HCT116 (cell line): ENCODE results near the gene KCTD18. TPM values are rescaled to one million over a fixed set of nuclear protein-coding genes. Genes with fewer than 3 reads are reported as not detected.

Source experiments
- ATAC-seq: fragments of 200-7000 bp; cut with Tn5 transposase; 2 replicates; pipeline ENCODE4 v1.9.1; 2020; ENCODE audit warnings: mild to moderate bottlenecking, moderate library complexity
- BruUV-seq: library from RNA; stranded (reverse); fragments of 400-500 nt; replicated peaks from 2 replicates; lab custom pipeline; 2021; lab: Mats Ljungman, UMichigan
- CTCF ChIA-PET: fragments of 300-600 bp; sonication (Branson Sonifier 250); formaldehyde crosslinking; loops from one replicate; lab custom pipeline; 2021; ENCODE audit warnings: antibody characterized with exemption; lab: Charles Lee
- POLR2A ChIA-PET: fragments of 300-600, 350-600 bp; sonication (Branson Sonifier 250); formaldehyde crosslinking; loops from one replicate; lab custom pipeline; 2021; ENCODE audit warnings: antibody characterized with exemption; lab: Charles Lee
- RAD21 ChIA-PET, 2 experiments: fragments of 300-600 bp; sonication (Branson Sonifier 250); formaldehyde crosslinking; loops; one replicate each; lab custom pipeline; 2023; ENCODE audit warnings: low total read pairs in 2 of 2; ENCODE audit not compliant: uncharacterized antibody in 2 of 2, unreplicated experiment in 2 of 2, low non-redundant PET in 1 of 2; lab: Charles Lee
- DNase-seq: peaks from one replicate; pipeline ENCODE4 v3.0.0-alpha.2; 2010; ENCODE audit warnings: low read depth, low spot score
- H2AFZ ChIP-seq: fragments of 200-600 bp; shearing (Covaris generic), sonication (generic); 2 replicates; pipeline ENCODE4 v1.6.1; 2017; ENCODE audit warnings: low read depth, mixed run types, mixed read lengths, antibody characterized with exemption, low read length; ENCODE audit not compliant: poor library complexity, severe bottlenecking
- H3K27ac ChIP-seq: 2 replicates; pipeline ENCODE4 v1.5.1; 2012; ENCODE audit warnings: low read depth, low read length
- H3K27me3 ChIP-seq: fragments of 200-600 bp; sonication (generic); 2 replicates; pipeline ENCODE4 v1.6.1; 2016; ENCODE audit warnings: mixed run types, low read length, mixed read lengths; ENCODE audit not compliant: insufficient read depth
- H3K36me3 ChIP-seq, 2 experiments: fragments of 200-500 bp in 1 of 2; fragments of 200-600 bp in 1 of 2; sonication (Bioruptor generic) in 1 of 2; sonication (generic) in 1 of 2; 2 replicates each; pipeline versions ENCODE4 v1.5.1 to v1.6.1; 2014 to 2016; ENCODE audit warnings: low read length in 2 of 2, inconsistent platforms in 1 of 2, mixed read lengths in 1 of 2, mixed run types in 1 of 2; ENCODE audit not compliant: insufficient read depth in 2 of 2, control insufficient read depth in 1 of 2
- H3K4me1 ChIP-seq, 2 experiments: fragments of 200-600 bp in 1 of 2; sonication (generic) in 1 of 2; 2 replicates each; pipeline versions ENCODE4 v1.5.1 to v1.6.1; 2012 to 2017; ENCODE audit warnings: low read length in 2 of 2, inconsistent platforms in 1 of 2, mild to moderate bottlenecking in 1 of 2, mixed read lengths in 1 of 2, mixed run types in 1 of 2, moderate library complexity in 1 of 2; ENCODE audit not compliant: insufficient read depth in 2 of 2, control insufficient read depth in 1 of 2
- H3K4me2 ChIP-seq: fragments of 200-600 bp; sonication (generic); 2 replicates; pipeline ENCODE4 v1.6.1; 2017; ENCODE audit warnings: mixed run types, low read length, mixed read lengths
- H3K4me3 ChIP-seq, 2 experiments: fragments of 200-600 bp in 1 of 2; sonication (generic) in 1 of 2; replicated peaks in 1 of 2; 2 replicates each; pipeline ENCODE4 v1.5.1; 2011 to 2016; ENCODE audit warnings: low read length in 2 of 2, control low read depth in 1 of 2, low read depth in 1 of 2, mild to moderate bottlenecking in 1 of 2, mixed read lengths in 1 of 2, mixed run types in 1 of 2
- H3K79me2 ChIP-seq: fragments of 200-600 bp; sonication (generic); 2 replicates; pipeline ENCODE4 v1.6.1; 2017; ENCODE audit warnings: mild to moderate bottlenecking, mixed run types, low read length, moderate library complexity, mixed read lengths; ENCODE audit not compliant: insufficient read depth
- H3K9ac ChIP-seq: fragments of 200-600 bp; sonication (generic); 2 replicates; pipeline ENCODE4 v1.6.1; 2016; ENCODE audit warnings: low read length, mixed read lengths
- H3K9me2 ChIP-seq: fragments of 200-600 bp; sonication (generic), shearing (Covaris generic); 2 replicates; pipeline ENCODE4 v1.6.1; 2017; ENCODE audit warnings: mixed run types, mild to moderate bottlenecking, moderate library complexity; ENCODE audit not compliant: insufficient read depth
- H3K9me3 ChIP-seq, 2 experiments: fragments of 200-500 bp in 1 of 2; fragments of 200-600 bp in 1 of 2; sonication (Bioruptor generic) in 1 of 2; sonication (generic) in 1 of 2; 2 replicates each; pipeline ENCODE4 v1.6.1; 2014 to 2017; ENCODE audit warnings: low read length in 2 of 2, mixed read lengths in 2 of 2, inconsistent platforms in 1 of 2, low read depth in 1 of 2, mild to moderate bottlenecking in 1 of 2, mixed run types in 1 of 2, moderate library complexity in 1 of 2; ENCODE audit not compliant: control insufficient read depth in 1 of 2, insufficient read depth in 1 of 2
- H4K20me1 ChIP-seq: fragments of 200-600 bp; sonication (generic), shearing (Covaris generic); 2 replicates; pipeline ENCODE4 v1.6.1; 2017; ENCODE audit warnings: mixed run types, mild to moderate bottlenecking, moderate library complexity; ENCODE audit not compliant: insufficient read depth
- ATF3 ChIP-seq: IDR thresholded peaks from 2 replicates; pipeline ENCODE4 v1.6.1; 2012
- CEBPB ChIP-seq: IDR thresholded peaks from 2 replicates; pipeline ENCODE4 v1.6.1; 2012; ENCODE audit warnings: low read depth
- CTCF ChIP-seq, 3 experiments: fragments of 200-600 bp in 1 of 3; sonication (generic) in 1 of 3; IDR thresholded peaks in 2 of 3; conservative IDR thresholded peaks in 1 of 3; 2 replicates each; pipeline ENCODE4 v1.5.1; 2012 to 2017; ENCODE audit warnings: low read depth in 2 of 3, low read length in 2 of 3, antibody characterized with exemption in 1 of 3, borderline replicate concordance in 1 of 3, control low read depth in 1 of 3, mild to moderate bottlenecking in 1 of 3, mixed read lengths in 1 of 3, mixed run types in 1 of 3, moderate library complexity in 1 of 3; ENCODE audit not compliant: insufficient read depth in 1 of 3
- EGR1 ChIP-seq: IDR thresholded peaks from 2 replicates; pipeline ENCODE4 v1.6.1; 2012; ENCODE audit warnings: low read depth
- EZH2 ChIP-seq: fragments of 200-600 bp; sonication (generic); IDR thresholded peaks from 2 replicates; pipeline ENCODE4 v1.6.1; 2017; ENCODE audit warnings: antibody characterized with exemption, mixed run types
- POLR2AphosphoS5 ChIP-seq: IDR thresholded peaks from 2 replicates; pipeline ENCODE4 v1.6.1; 2011; ENCODE audit warnings: mild to moderate bottlenecking, low read depth, low read length, moderate library complexity
- RAD21 ChIP-seq: IDR thresholded peaks from 2 replicates; pipeline ENCODE4 v1.6.1; 2012; ENCODE audit warnings: low read depth, mild to moderate bottlenecking
- SP1 ChIP-seq: IDR thresholded peaks from 2 replicates; pipeline ENCODE4 v1.6.1; 2012; ENCODE audit warnings: low read depth
- TCF7L2 ChIP-seq: IDR thresholded peaks from 2 replicates; pipeline ENCODE4 v1.7.0; 2011; ENCODE audit warnings: borderline replicate concordance, inconsistent platforms; ENCODE audit not compliant: insufficient read depth, insufficient read length; ENCODE audit errors: extremely low read depth
- YY1 ChIP-seq: IDR thresholded peaks from 2 replicates; pipeline ENCODE4 v1.6.1; 2011; ENCODE audit warnings: low read length, low read depth, moderate library complexity, mild to moderate bottlenecking; ENCODE audit not compliant: insufficient replicate concordance; ENCODE audit errors: extremely low read depth
- ZBTB33 ChIP-seq: IDR thresholded peaks from 2 replicates; pipeline ENCODE4 v1.6.1; 2011; ENCODE audit warnings: mild to moderate bottlenecking, low read length, moderate library complexity; ENCODE audit not compliant: insufficient replicate concordance; ENCODE audit errors: extremely low read depth
- ZNF274 ChIP-seq: fragments of 200-500 bp; sonication (Bioruptor generic); IDR thresholded peaks from 2 replicates; pipeline ENCODE4 v1.6.1; 2014; ENCODE audit warnings: mild to moderate bottlenecking, low read depth, low read length, inconsistent platforms
- intact Hi-C: fragments of 100-400 bp; cut with micrococcal nuclease; formaldehyde crosslinking; loops from 2 replicates; pipeline ENCODE4 v1.10.0; 2022
- total RNA-seq: library from RNA; stranded (reverse); gene quantifications from one replicate; pipeline ENCODE4 v1.2.1, GENCODE V29; 2021; ENCODE audit not compliant: unreplicated experiment

The KCTD18 gene
- total RNA-seq, 1 experiment from 2014 or later: 12.8 TPM

GRCh38 chr2:200483729-200484198 is 26.1 kb downstream of the KCTD18 start:
- no TSS peak for BruUV-seq
- ChIA-PET RAD21 (interaction anchor here (0.6 to 1.7 kb wide), 7 partner anchors 174 to 510 kb away, joined by 3 to 6 read pairs (median 3); no protein-coding TSS in a partner anchor), POLR2A (interaction anchor here (1.2 kb wide), 2 partner anchors 220 to 510 kb away, joined by 4 to 6 read pairs; no protein-coding TSS in a partner anchor)
- peak; percentile 27 for DNase-seq
- H3K9me3 ChIP-seq: no peaks in the 10 kb centered on the region
- TF ChIP-seq CEBPB: no peak; the same call in 1 of the 2 replicates
- TF ChIP-seq ZBTB33: no peak
- no peak for TF ChIP-seq POLR2AphosphoS5
- TF ChIP-seq ZNF274: no peak
- TF ChIP-seq EZH2: no peak
- no peak for TF ChIP-seq TCF7L2
- peak; percentile 83 for TF ChIP-seq RAD21
- no peak for TF ChIP-seq YY1
- no peak for TF ChIP-seq EGR1
- TF ChIP-seq CTCF (IDR thresholded peaks at IDR 0.05 in 2 of 3, conservative IDR thresholded peaks at IDR 0.05 in 1 of 3; ENCODE audit: borderline replicate concordance in 1 of 3, insufficient read depth in 1 of 3, low read depth in 2 of 3, low read length in 2 of 3): peak; percentile 71 to 85 (median 80)
- no peak for TF ChIP-seq SP1
- no peak for TF ChIP-seq ATF3
- TF ChIP-seq, all 23 proteins: peak for 2
- CTCF ChIA-PET: interaction anchor here (0.7 to 7.3 kb wide), 23 partner anchors 10 to 779 kb away, joined by 3 to 86 read pairs (median 6); no protein-coding TSS in a partner anchor
- no peaks in the 10 kb centered on the region for H3K27me3 ChIP-seq
- no peak overlapping the region for H3K9ac ChIP-seq
- no peak overlapping the region for H3K27ac ChIP-seq
- H3K9me2 ChIP-seq: no peaks in the 10 kb centered on the region
- peak; percentile 80 for ATAC-seq
- H3K4me2 ChIP-seq: no peak overlapping the region
- intact Hi-C loops: loop anchor here (1.0 to 5.0 kb wide), 3 partner anchors 181 to 252 kb away; no protein-coding TSS in a partner anchor
- no peaks in the 10 kb centered on the region for H3K79me2 ChIP-seq
- H3K4me1 ChIP-seq: peaks cover 0 to 26% of the 10 kb centered on the region in 2 experiments; a peak in 2 of 4 replicates
- no peak overlapping the region for H2AFZ ChIP-seq
- no peaks in the 10 kb centered on the region for H4K20me1 ChIP-seq
- no peak overlapping the region for H3K4me3 ChIP-seq
- peaks cover 0 to 2% of the 10 kb centered on the region in 2 experiments; a peak in 1 of 4 replicates for H3K36me3 ChIP-seq
